Measurements from ENCODE around the gene MAGI2.

The MAGI2 gene

DNA sequence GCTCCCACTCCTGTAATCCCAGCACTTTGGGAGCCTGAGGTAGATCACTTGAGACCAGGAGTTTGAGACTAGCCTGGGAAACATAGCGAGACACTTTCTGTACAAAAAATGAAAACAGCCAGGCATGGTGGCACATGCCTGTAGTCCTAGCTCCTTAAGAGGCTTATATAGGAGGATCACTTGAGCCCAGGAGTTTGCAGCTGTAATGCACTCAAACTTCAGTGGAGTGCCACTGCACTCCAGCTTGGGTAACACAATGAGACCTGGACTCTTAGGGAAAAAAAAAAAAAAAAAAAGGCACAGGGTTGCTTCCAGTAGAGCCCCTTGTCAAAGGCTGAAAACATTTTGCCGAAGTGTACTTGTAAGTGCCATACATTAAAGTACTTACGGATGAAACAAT, 1459.6 kb downstream of the MAGI2 start:
- DNase-seq (ENCODE audit: low read depth), result no peak
- H3K4me3 ChIP-seq (ENCODE audit: low read length), result no peak overlapping the region
- TF ChIP-seq, protein P1, sequence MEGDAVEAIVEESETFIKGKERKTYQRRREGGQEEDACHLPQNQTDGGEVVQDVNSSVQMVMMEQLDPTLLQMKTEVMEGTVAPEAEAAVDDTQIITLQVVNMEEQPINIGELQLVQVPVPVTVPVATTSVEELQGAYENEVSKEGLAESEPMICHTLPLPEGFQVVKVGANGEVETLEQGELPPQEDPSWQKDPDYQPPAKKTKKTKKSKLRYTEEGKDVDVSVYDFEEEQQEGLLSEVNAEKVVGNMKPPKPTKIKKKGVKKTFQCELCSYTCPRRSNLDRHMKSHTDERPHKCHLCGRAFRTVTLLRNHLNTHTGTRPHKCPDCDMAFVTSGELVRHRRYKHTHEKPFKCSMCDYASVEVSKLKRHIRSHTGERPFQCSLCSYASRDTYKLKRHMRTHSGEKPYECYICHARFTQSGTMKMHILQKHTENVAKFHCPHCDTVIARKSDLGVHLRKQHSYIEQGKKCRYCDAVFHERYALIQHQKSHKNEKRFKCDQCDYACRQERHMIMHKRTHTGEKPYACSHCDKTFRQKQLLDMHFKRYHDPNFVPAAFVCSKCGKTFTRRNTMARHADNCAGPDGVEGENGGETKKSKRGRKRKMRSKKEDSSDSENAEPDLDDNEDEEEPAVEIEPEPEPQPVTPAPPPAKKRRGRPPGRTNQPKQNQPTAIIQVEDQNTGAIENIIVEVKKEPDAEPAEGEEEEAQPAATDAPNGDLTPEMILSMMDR (conservative IDR thresholded peaks at IDR 0.05; ENCODE audit: low read length), result no peak

DNA sequence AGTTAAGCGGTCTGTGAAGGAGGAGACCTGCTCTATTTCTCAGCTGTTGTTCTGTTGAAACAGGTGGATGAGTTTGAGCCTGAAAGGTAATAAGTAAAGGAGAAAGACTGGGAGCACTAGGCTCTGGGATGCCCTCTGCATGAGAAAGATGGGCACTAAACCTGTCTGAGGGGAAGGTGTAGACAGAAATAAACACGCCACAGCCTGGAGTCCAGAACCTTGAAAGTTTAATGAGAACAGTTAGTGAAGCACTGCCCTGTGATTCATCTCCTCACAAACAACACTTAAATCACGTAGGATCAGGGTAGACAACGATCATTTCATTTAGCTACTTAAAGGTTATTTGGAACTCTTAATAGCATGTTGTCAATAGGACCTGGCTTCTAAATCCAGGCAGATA, 1461.8 kb downstream of the MAGI2 start:
- no peak for DNase-seq (ENCODE audit: low read depth)
- no peak overlapping the region for H3K4me3 ChIP-seq (ENCODE audit: low read length)
- TF ChIP-seq, protein P1 (conservative IDR thresholded peaks at IDR 0.05; ENCODE audit: low read length), result no peak

DNA sequence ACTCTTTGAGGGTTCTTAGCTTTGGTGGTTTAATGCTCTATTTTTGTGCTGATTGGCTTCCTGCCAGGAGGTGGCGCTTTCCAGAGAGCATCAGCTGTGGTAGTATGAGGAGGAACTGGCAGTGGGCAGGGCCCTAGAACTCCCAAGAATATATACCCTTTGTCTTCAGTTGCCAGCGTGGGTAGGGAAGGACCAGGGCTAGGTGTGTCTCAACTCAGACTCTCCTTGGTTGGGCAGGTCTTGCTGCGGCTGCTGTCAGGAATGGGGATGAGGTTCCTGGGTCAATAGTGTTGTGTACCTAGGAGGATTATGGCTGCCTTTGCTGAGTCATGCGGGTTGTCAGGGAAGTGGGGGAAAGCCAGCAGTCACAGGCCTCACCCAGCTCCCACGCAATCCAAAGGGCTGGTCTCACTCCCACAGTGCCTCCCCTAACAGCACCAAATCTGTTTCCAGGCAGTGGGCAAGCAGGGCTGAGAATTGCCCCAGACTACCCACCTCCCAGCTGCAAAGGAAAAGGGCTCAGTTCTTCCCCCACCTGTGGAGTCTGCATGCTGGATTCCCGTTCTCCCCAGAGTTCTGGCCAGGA, 1463.4 kb downstream of the MAGI2 start:
- no peak for DNase-seq (ENCODE audit: low read depth)
- TF ChIP-seq, protein P1 (conservative IDR thresholded peaks at IDR 0.05; ENCODE audit: low read length), result no peak
- H3K4me3 ChIP-seq (ENCODE audit: low read length), result no peak overlapping the region

DNA sequence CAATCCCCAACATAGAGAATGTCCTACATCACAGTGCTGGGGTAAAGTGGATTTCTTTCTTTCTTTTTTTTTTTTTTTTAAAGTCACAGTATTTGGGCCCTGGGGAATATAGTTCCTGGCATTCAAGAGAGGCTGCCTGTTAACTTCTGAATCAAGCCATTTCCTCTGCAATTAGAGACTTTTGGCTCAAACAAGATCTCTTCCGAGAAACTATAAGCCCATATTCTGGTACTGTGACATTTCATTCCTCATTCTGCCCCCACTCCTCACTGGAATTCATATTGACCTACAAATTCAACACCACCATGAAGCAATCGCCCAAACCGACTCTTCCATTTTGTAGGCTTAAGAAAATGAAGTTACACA, 1467.5 kb downstream of the MAGI2 start:
- H3K4me3 ChIP-seq (ENCODE audit: low read length), result no peak overlapping the region
- DNase-seq (ENCODE audit: low read depth), result no peak
- TF ChIP-seq, protein P1 (conservative IDR thresholded peaks at IDR 0.05; ENCODE audit: low read length), result no peak

DNA sequence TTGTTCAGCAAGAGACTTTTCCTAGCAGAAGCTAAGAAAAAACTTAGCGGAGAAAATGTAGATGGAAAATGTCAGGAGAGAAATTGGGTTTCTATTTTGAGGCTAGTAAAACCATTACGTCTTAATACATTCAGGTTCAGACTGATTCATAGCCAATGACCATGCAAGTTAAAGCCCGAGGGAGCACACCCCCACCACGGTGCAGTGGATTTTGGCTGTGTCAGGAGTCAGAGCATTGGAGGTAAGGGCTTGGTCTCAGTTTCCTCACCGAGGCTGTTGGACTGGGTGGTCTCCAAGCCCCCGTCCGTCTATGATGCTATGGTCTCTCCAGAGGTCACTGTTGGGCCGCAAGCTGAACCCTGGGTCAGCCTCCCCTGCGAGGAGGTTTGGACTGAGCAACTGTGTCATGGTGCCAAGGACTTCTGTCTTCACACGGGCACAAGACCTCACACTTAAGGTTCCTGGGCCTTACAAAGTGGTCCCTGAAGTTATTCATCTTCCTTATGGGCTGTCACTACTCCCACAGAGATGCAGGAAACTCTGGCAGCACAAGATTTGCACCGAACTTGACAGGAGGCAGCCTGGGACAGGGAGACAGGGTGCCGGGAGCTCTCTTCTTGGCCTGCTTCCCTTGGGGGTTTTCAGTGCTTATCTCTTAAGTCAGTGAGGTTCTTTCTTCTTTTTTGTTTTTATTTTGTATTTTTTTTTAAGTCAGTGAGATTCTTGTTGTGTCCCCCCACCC, 1468.1 kb downstream of the MAGI2 start:
- DNase-seq (ENCODE audit: low read depth), result no peak
- H3K4me3 ChIP-seq (ENCODE audit: low read length), result no peak overlapping the region
- TF ChIP-seq, protein P1 (conservative IDR thresholded peaks at IDR 0.05; ENCODE audit: low read length), result no peak

DNA sequence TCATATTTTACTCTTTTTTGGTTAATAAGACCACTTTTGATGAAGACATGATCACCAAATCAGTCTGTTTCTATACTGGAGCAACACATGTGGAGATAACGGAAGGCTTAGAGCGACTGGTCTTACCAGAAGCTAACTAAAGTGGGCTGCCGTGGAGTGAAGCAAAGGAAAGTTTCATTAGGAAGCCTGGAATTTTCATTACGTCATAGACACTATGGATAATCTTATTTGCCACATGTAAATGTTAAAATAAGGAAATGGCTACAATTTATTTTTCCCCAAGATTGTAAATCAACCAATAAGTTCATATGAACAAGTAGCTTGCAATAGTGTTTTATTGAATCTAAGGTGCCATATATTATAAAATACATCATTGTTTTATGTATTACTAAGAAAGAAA, 1469.5 kb downstream of the MAGI2 start:
- no peak overlapping the region for H3K4me3 ChIP-seq (ENCODE audit: low read length)
- DNase-seq (ENCODE audit: low read depth), result no peak
- TF ChIP-seq, protein P1 (conservative IDR thresholded peaks at IDR 0.05; ENCODE audit: low read length), result no peak

DNA sequence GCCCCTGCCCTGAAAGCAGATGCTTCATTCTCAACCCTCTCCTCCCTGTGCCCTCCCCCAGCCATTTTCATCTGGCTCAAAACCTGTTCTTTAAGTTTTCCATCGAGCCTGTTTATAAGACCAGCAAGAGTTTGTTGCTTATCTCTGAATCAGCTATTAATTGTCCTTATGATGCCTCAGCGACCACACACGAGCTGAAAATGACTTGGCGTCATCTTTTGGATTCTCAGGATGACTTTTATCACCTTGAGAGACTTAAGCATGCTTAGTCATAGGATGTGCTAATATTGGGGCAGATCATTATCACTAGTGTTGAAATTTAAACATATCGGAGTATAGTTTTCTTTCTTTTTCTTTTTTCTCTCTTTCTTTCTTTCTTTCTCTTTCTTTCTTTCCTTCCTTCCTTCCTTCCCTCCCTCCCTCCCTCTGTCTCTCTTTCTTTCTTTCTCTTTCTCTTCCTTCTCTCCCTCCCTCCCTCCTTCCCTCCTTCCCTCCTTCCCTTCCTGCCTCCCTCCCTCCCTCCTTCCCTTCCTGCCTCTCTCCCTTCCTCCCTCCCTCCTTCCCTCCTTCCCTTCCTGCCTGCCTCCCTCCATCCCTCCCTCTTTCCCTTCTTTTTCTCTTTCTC, 1470.4 kb downstream of the MAGI2 start:
- no peak overlapping the region for H3K4me3 ChIP-seq (ENCODE audit: low read length)
- DNase-seq (ENCODE audit: low read depth), result no peak
- TF ChIP-seq, protein P1 (conservative IDR thresholded peaks at IDR 0.05; ENCODE audit: low read length), result no peak
